GM21423 (cell line): Measurements from ENCODE around the gene SLC25A23.
A peak's percentile ranks its signal among the peaks of the same experiment; 100 is the strongest.
"Not testable (repeated sequence)": the region's sequence is repeated elsewhere in the genome, so short reads cannot be mapped to it uniquely, and the experiment has no call there.

Experiments
- ATAC-seq: cut with Tn5 transposase; IDR thresholded peaks from one replicate; pipeline ENCODE4 v1.9.1; 2021; ENCODE audit warnings: mild to moderate bottlenecking, moderate library complexity; ENCODE audit not compliant: unreplicated experiment

The SLC25A23 gene

DNA sequence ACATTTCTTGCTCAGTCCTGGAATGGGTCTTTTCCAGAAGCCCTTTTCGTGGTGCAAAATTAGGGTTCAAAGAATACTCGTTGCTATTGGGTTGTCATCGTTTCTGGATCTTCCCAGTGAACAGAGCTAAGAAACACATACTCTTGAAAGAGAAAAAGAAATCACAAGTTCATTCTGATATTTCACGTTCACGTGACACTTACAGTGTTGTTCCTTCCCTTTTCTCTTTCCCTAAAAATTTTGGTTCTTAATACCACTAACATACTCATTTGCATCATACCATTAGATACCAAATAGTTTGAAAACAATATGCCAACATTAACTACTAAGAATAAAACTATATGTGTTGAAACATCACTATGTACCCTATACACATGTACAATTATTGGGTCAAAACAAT, 53.2 kb downstream of the SLC25A23 start:
- ATAC-seq = no peak

DNA sequence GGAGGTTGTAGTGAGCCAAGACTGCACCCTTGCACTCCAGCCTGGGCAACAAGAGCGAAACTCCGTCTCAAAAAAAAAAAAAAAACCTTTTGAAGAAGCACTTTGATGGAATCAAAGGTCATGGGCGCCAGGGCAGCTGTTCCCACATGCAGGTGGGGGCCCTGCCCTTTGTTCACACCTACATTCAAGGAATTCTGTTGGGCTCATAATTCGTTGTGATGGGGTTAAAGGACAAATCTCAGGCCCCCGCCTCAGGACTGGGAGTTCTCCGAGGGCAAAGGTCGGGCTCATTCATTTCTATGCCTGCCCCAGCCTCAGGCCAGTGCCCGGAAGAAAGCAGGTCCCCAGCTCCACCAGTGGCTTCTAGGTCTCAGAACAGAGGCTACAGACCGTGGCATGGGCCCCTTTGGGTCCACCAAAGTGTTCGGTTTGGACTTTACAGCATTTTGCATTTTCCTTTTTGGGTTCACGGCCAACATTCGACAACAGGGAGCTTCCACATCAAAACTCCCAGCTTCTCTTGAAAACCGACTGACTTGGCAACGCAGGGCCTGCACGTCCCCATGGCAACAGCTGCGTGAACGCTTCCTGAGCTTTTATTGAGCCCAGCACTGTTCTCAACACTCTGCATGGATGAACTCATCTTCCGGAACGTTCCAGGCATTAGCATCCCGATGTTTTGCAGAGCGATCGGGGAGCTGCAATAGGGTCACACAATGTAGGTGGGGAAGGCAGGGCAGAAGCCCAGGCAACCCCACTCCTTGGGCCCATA, 56.6 kb downstream of the SLC25A23 start:
- ATAC-seq = no peak

DNA sequence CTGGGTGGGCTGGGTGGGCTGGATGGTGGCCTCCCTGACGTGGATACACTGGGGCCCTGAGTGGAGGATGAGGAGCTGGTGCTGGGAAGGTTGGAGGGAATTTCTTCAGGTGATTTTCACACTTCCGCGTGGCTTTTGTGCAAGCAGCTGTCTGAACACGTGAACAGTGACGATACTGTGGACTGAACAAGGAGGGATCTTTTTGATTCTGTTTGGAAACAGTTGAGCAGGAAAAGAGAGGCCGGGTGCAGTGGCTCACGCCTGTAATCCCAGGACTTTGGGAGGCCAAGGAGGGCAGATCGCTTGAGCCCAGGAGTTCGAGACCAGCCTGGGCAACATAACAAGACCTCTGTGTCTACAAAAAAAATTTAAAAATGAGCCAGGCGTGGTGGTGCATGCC, 57.5 kb downstream of the SLC25A23 start:
- ATAC-seq = no peak

DNA sequence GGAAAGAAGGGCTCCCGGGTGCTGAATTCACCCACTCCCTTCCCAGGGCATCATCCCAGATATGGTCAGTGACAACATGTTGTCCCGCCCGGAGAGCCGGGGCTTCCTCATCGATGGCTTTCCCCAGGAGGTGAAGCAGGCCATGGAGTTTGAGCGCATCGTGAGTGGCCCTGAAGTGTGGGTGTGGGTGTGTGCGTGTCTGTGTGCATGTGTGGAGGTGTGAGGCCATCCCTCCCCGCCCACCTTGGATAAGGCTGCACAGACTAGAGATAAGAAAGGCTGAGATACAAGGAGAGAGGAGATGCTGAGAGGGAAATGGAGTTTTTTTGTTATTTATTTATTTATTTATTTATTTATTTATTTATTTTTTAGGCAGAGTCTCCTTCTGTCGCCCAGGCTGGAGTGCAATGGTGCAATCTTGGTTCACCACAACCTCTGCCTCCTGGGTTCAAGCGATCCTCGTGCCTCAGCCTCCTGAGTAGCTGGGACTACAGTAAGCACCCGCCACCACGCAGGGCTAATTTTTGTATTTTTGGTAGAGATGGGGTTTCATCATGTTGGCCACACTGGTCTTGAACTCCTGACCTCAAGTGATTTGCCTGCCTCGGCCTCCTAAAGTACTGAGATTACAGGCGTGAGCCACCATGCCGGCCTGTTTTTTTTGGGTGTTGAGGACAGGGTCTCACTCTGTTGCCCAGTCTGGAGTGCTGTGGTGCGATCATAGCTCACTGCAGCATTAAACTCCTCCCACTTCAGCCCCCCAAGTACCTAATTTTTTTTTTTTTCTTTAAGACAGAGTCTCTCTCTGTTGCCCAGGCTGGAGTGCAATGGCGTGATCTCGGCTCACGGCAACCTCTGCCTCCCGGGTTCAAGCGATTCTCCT, 59.3 kb downstream of the SLC25A23 start:
- ATAC-seq = not testable (repeated sequence)

DNA sequence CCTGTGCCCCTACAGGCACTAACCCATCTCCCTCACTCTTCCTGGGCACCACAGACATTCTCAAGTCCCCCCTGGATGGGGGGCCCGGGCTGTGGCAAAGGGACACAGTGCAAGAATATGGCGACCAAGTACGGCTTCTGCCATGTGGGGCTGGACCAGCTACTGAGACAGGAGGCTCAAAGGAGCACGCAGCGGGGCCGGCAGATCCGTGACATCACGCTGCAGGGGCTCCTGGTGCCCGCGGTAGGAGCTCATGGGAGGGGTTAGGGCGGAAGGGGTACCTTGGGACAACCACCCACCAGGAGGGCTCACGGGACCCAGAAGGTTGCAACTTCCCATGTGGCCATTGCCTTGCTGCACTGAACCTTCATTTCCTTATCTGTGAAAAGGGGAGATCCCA, 63.3 kb downstream of the SLC25A23 start:
- no peak for ATAC-seq

DNA sequence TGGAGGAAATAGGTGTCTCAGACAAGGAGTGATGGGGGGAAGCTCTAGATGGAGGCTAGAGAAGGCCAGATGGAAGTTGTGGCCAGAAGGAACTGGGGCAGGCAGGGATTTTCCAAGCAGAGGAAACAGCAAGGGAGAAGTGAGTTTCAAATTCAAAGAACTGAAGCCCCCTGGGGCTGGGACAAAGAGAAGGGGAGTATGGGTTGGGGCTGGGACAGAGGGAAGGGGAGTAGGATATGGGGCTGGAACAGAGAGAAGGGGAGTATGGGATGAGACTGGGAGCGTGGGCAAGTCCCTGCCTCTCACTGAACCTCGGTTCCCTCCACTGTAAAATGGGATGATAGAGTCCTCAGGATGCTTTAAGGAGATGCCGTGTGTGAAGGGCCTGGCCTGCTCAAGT, 64.8 kb downstream of the SLC25A23 start:
- no peak for ATAC-seq

DNA sequence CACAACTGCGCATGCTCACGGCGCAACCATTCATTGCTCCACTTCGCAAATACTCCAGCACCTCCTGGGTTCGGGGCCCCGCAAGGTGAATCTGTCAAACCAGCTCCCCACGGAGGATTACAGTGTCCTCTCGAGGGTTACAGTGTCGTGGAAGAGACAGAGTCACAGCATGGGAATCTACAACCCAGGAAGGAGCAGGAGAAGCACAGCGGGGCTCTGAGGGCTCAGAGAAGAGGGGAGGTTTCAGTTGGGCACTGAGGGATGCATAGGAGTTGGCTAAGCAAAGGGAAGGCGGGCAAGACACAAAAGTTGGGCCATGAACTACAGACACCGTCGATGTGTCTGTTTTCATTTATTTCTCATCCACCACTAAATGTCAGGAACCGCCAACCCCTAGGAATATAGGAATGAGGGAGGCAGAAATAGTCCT, 65.6 kb downstream of the SLC25A23 start:
- ATAC-seq = no peak

DNA sequence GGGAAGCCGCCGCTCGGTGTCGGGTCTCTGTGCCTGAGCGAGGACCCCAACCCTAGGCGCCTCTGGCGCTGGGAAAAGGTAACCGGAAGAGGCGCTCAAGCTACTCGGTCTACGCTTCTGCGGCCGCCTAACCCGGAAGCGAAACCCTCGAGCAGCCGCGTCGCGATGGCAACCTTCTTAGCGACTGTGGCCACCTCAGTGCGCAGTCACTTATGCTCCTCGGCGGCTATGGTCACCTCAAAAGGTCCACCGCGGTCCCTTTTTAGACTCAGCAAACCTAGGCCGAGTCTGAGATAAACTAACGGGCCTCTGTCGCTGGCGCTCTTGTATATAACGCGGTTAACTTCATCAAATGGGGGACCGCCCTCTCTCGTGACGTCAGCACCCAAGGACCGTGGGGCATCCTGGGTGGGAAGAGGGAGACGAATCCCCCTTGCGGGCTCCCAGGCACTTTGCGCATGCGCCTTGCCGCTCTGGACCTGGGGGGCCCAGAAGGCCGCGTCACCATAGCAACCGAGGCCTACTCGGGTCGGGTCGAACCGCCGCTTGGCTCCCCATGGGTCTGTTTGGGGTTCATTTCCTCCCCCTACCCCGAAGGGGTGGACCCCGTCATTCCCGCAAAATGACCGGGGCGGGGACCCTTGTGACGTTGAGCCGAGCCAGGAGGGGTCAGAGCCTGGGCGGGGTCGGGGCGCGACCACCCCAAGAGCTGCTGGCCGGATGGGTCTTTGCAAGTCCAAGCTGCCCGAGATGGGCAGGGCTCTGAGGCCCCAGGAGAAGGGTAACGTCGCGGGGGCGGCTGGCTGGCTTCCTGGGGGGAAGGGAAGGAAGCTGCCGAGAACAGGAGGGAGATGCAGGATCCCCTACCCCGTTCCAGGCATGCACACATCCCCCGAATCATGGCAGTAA, 66.3 kb downstream of the SLC25A23 start, which contains the start of gene GTF2F1:
TSS of gene GTF2F1 (minus strand) at position 91 of the 909 bp plus-strand sequence. CDS start 169 bp downstream, outside the sequence.
- peak; percentile 83 for ATAC-seq

DNA sequence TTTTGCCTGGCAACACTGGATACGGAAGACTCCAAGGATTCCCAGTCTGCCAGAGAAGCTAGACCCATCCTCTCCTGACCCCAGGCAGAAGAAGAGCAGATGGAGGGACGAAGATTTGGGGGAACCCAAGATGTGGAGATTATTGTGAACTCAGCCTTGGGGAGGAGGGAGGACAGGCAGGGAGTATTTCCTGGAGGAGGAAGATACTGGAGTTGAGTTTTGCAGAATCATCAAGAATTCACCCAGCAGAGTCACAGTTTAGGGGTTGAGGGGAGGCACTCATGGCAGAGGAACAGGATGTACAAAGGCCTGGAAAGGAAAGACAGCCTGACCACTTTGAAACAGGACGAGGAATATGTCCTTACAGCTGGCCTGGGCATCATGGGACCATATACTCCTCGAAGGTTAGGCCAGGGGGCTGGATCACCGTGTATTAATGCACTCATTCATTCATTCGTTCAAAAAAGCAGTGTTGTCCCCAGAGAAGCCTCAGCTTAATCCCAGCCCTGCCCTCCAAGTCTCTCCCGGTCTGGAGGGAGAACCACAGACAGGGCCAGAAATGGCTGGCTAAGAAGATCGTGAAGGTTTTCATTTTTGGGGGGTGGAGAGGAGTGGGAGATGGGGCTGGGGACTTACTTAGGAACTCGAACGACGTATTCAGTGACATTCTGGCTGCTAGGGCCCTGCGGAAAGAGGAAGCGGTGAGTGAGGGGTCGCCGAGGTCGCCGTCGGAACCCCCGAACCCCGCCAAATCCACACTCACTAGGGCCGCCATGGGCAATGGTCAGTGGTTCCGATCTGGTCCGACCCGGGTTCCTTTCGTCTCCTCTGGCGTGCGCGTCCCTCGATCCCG, 67.1 kb downstream of the SLC25A23 start:
- no peak for ATAC-seq
